Cerebellar cortex (tissue), 1 donor: Measurements from ENCODE around the gene USO1.
"Not testable (repeated sequence)": the region's sequence is repeated elsewhere in the genome, so short reads cannot be mapped to it uniquely, and the experiment has no call there.

Source experiments
- DNase-seq: peaks from one replicate; pipeline ENCODE4 v3.0.0-alpha.2; 2015; ENCODE audit warnings: low spot score

The USO1 gene, protein sequence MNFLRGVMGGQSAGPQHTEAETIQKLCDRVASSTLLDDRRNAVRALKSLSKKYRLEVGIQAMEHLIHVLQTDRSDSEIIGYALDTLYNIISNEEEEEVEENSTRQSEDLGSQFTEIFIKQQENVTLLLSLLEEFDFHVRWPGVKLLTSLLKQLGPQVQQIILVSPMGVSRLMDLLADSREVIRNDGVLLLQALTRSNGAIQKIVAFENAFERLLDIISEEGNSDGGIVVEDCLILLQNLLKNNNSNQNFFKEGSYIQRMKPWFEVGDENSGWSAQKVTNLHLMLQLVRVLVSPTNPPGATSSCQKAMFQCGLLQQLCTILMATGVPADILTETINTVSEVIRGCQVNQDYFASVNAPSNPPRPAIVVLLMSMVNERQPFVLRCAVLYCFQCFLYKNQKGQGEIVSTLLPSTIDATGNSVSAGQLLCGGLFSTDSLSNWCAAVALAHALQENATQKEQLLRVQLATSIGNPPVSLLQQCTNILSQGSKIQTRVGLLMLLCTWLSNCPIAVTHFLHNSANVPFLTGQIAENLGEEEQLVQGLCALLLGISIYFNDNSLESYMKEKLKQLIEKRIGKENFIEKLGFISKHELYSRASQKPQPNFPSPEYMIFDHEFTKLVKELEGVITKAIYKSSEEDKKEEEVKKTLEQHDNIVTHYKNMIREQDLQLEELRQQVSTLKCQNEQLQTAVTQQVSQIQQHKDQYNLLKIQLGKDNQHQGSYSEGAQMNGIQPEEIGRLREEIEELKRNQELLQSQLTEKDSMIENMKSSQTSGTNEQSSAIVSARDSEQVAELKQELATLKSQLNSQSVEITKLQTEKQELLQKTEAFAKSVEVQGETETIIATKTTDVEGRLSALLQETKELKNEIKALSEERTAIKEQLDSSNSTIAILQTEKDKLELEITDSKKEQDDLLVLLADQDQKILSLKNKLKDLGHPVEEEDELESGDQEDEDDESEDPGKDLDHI

DNA sequence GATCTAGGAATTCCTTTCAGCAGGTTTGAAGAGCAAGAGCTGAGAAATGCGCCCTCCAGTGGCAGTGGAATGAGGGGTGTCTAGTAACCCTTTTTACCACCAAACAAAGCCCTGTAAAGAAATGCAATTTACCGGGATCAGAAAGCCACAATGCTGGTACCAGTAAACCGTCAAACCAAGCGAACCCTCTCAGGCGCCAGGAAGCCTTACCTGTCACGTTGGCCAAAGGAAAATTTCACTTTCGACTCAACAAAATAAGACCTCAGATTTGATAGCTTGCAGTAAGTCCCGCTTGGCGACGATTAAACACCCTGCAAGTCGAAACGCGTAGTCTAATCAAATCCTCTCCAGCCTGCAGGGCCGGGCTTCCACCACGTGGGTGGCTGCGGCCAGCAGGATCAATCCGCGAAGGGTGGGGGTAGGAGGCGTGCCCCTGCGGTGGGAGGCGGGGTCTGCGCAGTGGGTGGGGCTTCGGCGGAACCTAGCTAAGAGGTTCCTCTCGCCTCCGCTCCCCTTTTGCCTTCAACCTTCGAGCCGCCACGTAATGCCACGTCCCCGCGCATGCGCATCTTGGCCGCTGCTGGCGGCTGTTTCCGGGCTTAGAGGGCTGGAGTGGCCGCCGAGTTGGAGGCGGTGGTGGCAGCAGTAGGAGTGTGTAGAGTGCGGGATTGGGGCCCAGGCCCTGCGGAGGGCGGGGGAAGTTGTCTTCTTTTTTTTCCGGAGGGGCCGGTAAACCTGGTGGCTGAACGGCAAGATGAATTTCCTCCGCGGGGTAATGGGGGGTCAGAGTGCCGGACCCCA lies at the start of gene USO1:
Gene USO1, plus strand, starts transcription at position 512 of the 801 bp plus-strand sequence. Its CDS starts 243 bp downstream, at position 755.
- DNase-seq, result peak; percentile 99

DNA sequence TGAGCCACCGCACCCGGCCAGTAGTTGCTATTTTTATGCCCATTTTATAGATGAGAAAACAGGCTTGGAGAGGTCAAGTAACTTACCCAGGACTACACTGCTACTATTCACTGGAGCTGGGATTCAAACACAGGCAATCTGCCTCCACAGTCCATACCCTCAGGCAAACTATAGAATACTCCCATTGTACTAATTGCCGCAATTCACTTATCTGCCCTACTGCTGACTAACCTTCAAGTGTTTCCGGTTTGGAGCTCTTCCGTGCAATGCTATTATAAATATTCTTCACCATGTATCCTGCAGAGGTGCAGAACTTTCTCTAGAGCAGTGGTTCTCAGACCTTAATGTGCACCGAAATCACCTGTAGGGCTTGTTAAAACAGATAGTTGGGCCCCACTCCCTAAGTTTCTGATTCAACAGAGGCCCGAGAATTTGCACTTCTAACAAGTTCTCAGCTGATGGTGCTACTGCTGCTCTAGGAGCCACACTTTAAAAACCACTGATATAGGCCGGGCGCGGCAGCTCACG lies 49.3 kb upstream of the USO1 start:
- DNase-seq, result no peak

DNA sequence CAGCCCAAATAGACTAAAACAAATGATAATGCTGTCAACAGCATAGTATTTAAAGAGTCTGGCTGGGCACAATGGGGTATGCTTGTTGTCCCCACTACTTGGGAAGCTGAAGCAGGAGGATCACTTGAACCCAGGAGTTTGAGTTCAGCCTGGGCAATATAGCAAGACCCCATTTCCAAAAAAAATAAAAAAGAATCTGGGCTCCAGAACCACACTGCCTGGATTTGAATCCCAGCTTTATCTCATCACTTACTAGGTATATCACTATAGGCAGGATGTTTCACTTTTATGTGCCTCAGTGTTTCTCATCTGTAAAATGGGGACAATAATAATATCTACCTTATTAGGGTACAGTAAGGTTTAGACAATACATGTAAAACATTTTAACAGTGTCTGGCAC lies 45.9 kb upstream of the USO1 start:
- no peak for DNase-seq

DNA sequence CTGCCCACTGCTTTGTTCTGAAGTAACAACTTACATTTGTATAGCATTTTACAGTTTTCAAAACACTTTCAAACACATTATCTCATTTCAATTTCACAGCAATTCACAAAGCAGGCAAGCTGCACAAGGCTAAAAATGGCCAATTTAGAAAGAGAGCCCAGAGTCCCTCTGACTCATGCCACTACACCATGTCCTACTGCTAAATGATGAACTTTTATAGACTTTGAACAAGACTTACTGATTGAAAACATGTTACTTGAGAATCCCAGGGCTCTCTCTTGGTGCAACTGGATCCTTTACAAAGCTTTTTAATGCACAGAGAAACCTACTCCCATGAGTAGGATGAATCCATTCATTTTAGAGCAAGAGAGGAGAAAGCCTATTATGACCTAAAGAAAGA lies 45.4 kb upstream of the USO1 start:
- DNase-seq, result no peak

DNA sequence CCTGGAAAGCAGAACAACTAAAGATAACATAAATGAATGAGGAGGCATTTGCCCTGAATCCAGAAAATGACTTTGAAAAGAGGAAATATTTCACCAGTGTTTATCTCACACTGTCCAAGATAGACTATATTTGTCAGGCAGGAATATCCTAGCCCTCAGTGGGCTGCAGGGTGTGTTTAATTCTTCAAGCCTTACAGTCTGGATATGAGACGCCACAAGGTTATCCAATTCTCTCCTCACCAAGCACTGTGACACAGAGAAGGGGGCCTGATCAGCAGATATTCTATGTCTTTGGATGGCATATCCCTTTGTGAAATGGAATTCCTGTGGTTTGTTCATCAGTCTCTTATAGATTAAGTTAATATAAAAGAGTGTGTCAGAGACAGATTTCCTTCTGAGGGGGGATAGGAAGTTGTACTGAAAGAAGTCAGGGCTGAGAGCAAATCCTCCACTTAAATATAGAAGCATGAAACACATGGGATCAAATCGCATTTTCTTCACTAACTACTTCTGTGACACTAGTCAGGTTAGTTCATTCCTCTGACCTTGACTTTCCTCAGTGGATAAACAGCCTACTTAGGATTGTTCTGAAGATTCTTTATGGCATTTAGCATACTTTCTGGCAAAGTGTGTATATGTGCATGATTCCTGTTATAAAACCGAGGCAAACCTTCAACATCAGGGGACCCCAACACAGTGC lies 44.4 kb upstream of the USO1 start:
- no peak for DNase-seq

DNA sequence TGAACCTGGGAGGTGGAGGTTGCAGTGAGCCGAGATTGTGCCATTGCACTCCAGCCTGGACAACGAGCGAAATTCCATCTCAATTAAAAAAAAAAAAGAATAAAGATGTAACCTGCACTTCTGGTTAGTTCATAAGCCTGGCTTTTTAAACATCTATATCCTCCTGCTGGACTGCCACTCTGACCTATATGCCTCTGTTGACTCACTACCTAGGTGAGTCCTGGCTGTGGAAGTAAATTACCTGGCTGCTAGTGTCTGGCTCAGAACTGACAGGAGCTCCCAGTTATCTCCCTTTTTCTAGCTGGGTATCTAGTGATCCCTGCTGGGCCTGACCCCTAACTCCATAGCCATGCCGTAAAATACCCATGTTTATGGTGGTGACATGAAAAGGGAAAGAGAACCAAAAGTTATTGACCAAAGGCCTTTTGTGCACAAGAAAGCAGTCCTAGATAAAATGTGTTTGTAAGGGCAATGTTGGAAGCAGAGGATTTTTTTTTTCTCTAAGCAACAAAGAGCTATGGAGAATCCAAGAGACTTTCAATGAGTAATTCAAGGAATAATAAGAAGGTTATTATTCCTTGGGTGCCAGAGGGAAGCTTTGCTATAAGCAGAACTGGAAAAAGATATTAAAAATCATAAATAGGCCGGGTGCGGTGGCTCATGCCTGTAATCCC lies 40.8 kb upstream of the USO1 start:
- DNase-seq, result no peak

DNA sequence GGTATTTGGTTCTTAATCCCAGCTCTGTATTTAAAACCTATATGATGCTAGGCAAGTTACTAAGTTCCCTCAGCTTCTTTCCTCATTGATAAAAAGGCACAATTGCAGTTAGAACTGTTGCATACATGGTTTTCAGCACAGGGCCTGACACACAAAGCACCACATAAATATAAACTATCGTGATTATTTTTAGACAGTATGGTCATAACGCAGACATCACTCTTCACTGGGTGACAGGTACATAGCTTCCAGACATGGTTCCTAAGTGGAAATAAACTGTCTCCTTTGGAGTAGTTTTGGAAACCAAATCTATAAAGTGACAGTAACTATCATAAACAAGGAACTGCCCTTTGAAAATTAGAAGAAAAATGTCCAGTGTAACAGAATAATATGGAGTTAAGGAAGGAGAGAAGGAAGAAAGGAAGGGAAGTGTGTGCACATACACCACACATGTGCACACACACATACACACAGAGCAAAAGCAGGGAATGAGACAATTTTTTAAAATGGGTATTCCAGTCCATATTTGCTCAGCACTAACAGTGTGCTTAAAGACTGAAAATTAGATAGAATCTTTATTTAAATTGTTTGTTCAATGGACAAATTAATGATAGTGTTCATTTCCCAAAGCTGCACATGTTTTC lies 38.7 kb upstream of the USO1 start:
- DNase-seq, result no peak

DNA sequence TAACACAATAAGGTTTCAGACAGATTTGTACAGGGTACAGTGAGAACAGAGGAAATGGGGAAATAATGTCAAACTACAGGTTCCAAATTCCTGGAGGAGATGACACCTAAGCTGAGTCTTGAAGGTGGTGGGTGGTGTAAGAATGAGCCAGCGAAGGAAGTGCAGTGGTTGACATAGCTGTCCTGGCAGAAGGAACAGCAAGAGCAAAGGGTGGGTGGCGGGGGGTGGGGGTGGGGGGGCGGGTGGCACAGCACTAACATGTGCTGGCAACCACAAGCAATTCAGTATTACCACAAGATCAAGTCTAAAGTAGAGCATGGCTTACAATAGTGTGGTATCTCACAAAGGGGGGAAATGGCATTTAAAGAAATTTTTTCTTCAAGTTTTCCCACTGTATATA lies 38.0 kb upstream of the USO1 start:
- DNase-seq, result no peak

DNA sequence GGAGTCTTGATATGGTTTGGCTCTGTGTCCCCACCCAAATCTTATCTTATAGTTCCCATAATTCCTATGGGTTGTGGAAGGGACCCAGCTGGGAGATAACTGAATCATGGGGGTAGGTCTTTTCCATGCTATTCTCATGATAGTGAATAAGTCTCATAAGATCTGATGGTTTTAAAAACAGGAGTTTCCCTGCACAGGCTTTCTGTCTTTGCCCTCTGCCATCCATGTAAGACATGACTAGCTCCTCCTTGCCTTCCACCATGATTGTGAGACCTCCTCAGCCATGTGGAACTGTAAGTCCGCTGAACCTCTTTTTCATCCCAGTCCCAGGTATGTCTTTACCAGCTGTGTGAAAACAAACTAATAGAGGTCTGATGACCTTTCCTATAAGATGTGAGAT lies 37.3 kb upstream of the USO1 start:
- DNase-seq, result not testable (repeated sequence)

DNA sequence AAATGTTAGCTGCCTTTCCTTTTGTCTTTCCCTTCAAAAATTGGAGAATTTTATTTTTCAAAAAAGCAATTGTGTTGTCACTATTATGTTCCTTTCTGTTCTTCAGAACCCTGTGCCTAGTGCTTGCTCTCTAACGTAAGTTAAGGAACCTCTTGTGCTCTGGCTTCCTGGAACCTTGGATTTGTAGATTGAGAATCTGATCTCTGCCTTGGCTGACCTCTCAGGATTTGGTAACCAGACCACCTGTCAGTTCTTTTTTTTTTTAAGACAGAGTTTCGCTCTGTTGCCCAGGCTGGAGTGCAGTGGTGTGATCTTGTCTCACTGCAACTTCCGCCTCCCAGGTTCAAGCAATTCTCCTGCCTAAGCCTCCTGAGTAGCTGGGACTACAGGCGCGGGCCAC lies 32.3 kb upstream of the USO1 start:
- DNase-seq, result not testable (repeated sequence)

DNA sequence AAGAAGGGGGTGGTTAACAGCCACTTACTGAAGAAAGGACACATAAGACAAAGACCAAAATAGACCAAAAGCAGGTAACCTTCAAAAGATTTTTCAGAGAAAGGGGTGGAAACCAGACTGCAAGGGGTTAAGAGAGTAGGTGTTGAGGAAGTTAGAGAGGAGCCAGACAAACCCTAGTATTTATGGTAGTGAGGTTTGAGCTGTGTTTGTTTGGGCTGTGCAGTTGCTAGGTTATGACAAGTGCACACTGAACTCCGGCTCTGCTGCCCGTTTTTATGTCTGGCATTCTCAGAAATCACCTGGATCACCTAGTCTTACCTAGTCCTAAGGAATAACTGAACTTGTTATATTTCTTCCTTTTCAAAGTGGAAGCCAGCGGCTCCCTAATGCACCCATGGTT lies 28.3 kb upstream of the USO1 start:
- DNase-seq, result no peak

DNA sequence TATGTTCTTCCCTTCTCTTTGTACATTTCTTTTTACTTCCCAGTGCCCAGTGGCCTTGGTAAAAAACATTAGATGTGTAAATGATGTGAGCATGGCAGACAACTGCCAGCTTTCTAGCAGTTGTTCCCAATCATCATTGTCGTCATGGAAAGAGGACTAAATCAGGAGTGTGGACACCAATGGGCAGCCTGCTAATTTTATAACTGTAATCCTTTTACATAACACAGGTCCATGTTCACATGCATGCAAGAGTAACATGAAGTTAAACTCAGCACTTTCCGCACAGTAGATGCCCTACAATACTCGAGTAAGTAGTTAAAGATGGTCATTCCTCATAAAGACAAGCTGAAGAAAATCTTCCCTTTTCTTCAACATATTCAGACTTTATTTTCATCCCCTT lies 27.8 kb upstream of the USO1 start:
- DNase-seq, result no peak

DNA sequence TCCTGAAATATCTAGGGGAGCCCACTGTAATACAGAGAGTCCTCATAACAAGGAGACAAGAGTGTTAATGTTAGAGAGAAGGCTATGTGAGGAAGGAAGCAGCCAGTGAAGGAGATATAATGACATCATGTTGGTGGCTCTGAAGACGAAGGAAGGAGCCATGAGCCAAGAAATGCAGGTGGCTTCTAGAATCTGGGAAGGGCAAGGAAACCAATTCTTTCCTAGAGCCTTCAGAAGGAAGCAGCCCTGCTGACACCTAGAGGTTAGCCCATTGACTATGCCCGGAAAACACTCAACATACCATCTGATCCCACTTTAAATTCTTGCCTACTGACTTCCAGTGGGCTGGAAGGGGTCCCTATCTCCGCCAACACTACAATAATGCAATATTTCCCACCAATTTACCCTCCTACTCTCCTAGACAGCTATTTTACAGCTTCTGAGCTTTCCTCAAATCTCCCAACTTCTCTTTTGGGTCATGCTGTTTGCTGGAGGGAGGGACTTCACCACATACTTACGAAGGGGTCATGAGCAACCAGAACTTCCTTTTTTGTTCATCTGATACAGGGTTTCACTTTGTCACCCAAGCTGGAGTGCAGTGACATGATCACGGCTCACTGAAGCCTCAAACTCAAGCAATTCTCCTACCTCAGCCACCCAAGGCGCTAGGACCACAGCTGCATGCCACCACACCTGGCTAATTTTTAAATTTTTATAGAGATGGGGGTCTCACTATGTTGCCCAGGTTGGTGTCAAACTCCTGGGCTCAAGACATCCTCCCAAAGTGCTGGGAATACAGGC lies 26.0 kb upstream of the USO1 start:
- DNase-seq, result no peak

DNA sequence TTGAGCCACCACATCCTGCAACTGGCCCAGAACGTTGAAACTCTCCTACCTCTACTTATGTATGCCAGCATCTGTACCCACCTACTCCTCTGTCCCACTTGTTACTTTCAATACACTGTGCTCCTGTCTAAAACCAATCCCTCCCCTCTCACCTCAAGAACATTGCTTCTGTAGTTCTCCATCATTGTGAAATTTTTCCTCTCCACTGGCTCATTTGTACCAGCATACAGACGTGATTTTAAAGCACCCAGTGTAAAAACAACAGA lies 25.5 kb upstream of the USO1 start:
- DNase-seq, result no peak

DNA sequence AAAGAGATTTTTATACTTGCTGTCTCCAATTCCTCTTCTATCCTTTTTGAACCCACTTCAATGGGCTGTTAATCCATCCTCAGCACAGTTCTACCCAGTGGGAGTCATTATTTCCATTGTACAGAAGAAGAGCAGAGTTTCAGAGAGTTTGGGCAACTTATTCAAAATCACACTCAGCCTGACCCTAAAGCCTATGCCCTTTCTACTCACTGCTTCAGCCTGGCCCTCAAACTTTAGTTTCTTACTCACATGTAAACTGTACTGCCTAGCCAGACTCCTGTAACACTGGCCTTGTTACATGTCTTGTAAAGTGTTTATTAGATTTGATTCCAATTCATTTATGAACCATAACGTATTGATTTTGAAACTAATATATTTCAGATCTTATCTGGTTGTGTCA lies 25.1 kb upstream of the USO1 start:
- no peak for DNase-seq

DNA sequence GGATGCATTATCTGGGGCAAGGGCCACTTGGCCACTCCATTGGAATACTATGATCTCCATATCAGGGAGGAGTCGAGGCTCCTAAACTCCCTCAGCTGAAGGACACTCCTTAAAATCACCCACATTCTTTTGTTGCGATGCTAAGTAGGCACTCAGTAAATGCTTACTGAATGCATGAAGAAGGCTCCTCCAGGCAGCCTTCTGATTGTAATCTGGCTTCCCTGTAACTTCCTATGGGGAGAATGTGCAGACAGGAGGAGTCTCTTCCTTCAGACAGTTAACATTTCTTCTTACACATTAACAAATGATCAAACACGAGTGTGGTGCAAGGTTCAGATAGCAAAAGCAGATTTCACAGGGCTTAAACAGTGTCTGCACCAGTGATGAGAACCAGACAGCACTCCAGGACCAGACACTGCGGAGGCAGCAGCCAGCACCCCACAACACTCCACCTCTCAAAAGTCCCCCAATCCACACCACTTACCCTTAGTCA lies 21.4 kb upstream of the USO1 start:
- no peak for DNase-seq

DNA sequence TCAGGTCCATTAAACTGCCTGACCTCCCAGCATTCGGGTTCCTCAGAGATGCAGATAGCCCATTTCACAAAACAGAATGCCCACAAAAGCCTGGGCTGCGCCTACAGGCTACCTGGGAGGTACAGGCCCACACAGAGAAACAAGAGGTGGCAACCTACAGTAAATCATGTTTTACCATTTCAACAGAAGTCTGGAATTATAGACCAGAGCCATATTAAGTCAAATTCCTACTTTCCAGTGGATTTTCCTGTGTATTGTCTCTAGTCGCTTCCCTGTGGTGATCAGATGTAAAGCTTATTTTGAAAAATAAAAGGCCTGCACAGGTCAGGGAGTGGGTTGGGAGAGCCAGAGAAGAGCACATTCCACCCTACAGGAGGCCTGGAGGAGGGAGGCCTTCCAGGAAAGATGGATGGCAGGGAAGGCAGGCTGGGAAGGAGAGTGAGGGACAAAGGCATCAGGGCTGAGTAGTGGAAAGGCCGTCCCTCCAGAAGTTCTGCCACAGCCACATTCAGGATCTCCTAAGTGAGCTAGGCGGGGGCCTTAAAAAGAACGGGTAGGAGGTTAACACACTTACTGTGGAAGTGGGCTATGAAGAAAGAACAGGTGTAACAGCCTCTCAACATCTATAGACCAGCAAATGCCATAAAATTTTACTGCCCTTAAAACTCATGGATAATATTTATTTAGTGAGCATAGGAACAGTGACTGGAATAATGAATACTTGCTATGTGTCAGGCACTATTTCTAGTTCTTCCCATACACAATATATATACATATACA lies 19.0 kb upstream of the USO1 start:
- no peak for DNase-seq

DNA sequence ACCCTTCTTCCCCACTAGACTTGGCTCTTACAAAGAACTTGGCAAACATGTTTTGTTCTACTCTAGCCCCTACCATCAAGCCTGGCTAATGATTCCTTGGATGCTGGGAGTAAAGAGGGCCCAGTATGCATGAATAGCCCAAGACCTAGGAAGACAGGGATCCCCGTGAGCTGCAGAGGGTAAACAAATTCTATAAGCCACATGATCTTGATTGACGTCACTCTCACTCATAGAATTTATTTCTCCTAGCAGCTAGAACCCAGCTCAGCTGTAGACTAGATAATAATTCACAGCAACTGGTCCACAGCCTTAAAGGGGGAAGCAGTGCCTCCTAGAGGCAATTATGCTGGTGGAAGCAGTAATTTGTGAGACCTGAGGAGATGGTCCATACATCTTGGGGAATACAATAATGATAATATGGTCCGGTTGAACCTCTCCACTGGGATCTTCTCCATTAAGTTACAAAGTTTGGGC lies 16.1 kb upstream of the USO1 start:
- DNase-seq, result no peak

DNA sequence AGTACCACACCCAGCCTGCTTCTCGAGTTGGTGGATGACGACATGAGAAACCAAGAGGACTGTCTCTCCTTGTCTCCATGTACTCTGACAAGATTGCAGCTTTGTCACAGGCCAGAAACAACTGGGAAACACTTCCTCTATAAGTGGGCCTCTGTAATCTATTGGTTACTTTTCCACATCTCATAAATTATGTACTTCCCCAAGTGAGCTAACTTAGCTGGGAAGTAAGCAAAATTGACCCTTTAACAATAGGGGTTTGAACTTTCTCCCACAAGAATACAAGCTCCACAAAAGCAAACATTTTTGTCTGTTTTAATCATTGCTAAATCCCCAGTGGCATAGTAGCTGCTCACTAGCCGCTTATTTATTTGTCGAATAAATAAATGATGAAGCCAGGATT lies 14.1 kb upstream of the USO1 start:
- DNase-seq, result no peak
